ENCODE measurements around the gene MYBPC2. TPM values are rescaled to one million over a fixed set of nuclear protein-coding genes. Genes with fewer than 3 reads are reported as not detected.

The MYBPC2 gene
- total RNA-seq, 1 donor = not detected

GRCh38 chr19:50506700-50507099 lies 74.0 kb downstream of the MYBPC2 start:
- TF ChIP-seq CTCF (IDR thresholded peaks at IDR 0.05; ENCODE audit: insufficient read depth, low read depth, low read length) = no peak
- DNase-seq (ENCODE audit: low read depth) = no peak
- H3K4me3 ChIP-seq (ENCODE audit: low read depth, low read length) = no peak overlapping the region

GRCh38 chr19:50507376-50507775 lies 74.7 kb downstream of the MYBPC2 start:
- H3K4me3 ChIP-seq (ENCODE audit: low read depth, low read length) = no peak overlapping the region
- TF ChIP-seq CTCF (IDR thresholded peaks at IDR 0.05; ENCODE audit: insufficient read depth, low read depth, low read length) = no peak
- DNase-seq (ENCODE audit: low read depth) = no peak

GRCh38 chr19:50508843-50509190 lies 76.1 kb downstream of the MYBPC2 start:
- TF ChIP-seq CTCF (IDR thresholded peaks at IDR 0.05; ENCODE audit: insufficient read depth, low read depth, low read length) = no peak
- DNase-seq (ENCODE audit: low read depth) = no peak
- H3K4me3 ChIP-seq (ENCODE audit: low read depth, low read length) = no peak overlapping the region

- TF ChIP-seq CTCF (IDR thresholded peaks at IDR 0.05; ENCODE audit: insufficient read depth, low read depth, low read length) = no peak
- DNase-seq (ENCODE audit: low read depth) = no peak
- no peak overlapping the region for H3K4me3 ChIP-seq (ENCODE audit: low read depth, low read length)
These were observed 76.7 kb downstream of the MYBPC2 start for GRCh38 chr19:50509366-50509765.

- H3K4me3 ChIP-seq (ENCODE audit: low read depth, low read length) = peak overlapping the region; percentile 95
- peak; percentile 8 for DNase-seq (ENCODE audit: low read depth)
- TF ChIP-seq CTCF (IDR thresholded peaks at IDR 0.05; ENCODE audit: insufficient read depth, low read depth, low read length) = no peak
These were observed 77.5 kb downstream of the MYBPC2 start for GRCh38 chr19:50510121-50510670.

GRCh38 chr19:50510700-50511068 lies 78.0 kb downstream of the MYBPC2 start:
- no peak for DNase-seq (ENCODE audit: low read depth)
- TF ChIP-seq CTCF (IDR thresholded peaks at IDR 0.05; ENCODE audit: insufficient read depth, low read depth, low read length) = no peak
- H3K4me3 ChIP-seq (ENCODE audit: low read depth, low read length) = peak overlapping the region; percentile 95

Measured in fibroblast of villous mesenchyme (primary cell).